RPMI8226 (cell line): Measurements from ENCODE around the gene MTIF3.
A peak's percentile ranks its signal among the peaks of the same experiment; 100 is the strongest.

Experiments used
- DNase-seq: peaks from one replicate; pipeline ENCODE4 v3.0.0-alpha.2; 2015

The MTIF3 gene

GRCh38 chr13:27449936-27450828 is at the start of gene MTIF3:
Gene MTIF3 (minus strand): TSS chr13:27450564. CDS start chr13:27440448, 10,116 bp downstream.
- DNase-seq = peak; percentile 96

- DNase-seq = no peak
Measured at GRCh38 chr13:27497563-27498230, 47.3 kb upstream of the MTIF3 start.

- no peak for DNase-seq
Measured at GRCh38 chr13:27496536-27497273, 46.3 kb upstream of the MTIF3 start.

- no peak for DNase-seq
Measured at GRCh38 chr13:27496006-27496405, 45.6 kb upstream of the MTIF3 start.

- DNase-seq = no peak
Measured at GRCh38 chr13:27495551-27495950, 45.2 kb upstream of the MTIF3 start.

GRCh38 chr13:27493981-27494380 is 43.6 kb upstream of the MTIF3 start:
- DNase-seq = no peak

- DNase-seq = no peak
Measured at GRCh38 chr13:27489456-27489855, 39.1 kb upstream of the MTIF3 start.

GRCh38 chr13:27487776-27488175 is 37.4 kb upstream of the MTIF3 start:
- no peak for DNase-seq

GRCh38 chr13:27483421-27483820 is 33.1 kb upstream of the MTIF3 start:
- DNase-seq = no peak

GRCh38 chr13:27482983-27483382 is 32.6 kb upstream of the MTIF3 start:
- DNase-seq = peak; percentile 30

- DNase-seq = peak; percentile 37
Measured at GRCh38 chr13:27481766-27482165, 31.4 kb upstream of the MTIF3 start.

- no peak for DNase-seq
Measured at GRCh38 chr13:27476943-27477703, 26.8 kb upstream of the MTIF3 start.

GRCh38 chr13:27474751-27475268 is 24.4 kb upstream of the MTIF3 start:
- no peak for DNase-seq

GRCh38 chr13:27472941-27473340 is 22.6 kb upstream of the MTIF3 start:
- no peak for DNase-seq

- no peak for DNase-seq
Measured at GRCh38 chr13:27472441-27472840, 22.1 kb upstream of the MTIF3 start.

GRCh38 chr13:27470075-27470820 is 19.9 kb upstream of the MTIF3 start:
- DNase-seq = no peak

GRCh38 chr13:27466513-27466912 is 16.1 kb upstream of the MTIF3 start:
- DNase-seq = no peak

GRCh38 chr13:27465611-27466010 is 15.2 kb upstream of the MTIF3 start:
- DNase-seq = peak; percentile 68

- DNase-seq = peak; percentile 8
Measured at GRCh38 chr13:27463500-27463899, 13.1 kb upstream of the MTIF3 start.

- no peak for DNase-seq
Measured at GRCh38 chr13:27461940-27462584, 11.7 kb upstream of the MTIF3 start.

GRCh38 chr13:27455331-27455855 is 5.0 kb upstream of the MTIF3 start:
- peak; percentile 34 for DNase-seq
